ENCODE measurements around the gene TMEM52B. TPM values are rescaled to one million over a fixed set of nuclear protein-coding genes. Genes with fewer than 3 reads are reported as not detected.

TMEM52B gene
- total and polyA plus RNA-seq, 2 of the 13 experiments (the other 11 are each of a cell fraction or from before 2014, with no cell fraction given), result not detected

DNA sequence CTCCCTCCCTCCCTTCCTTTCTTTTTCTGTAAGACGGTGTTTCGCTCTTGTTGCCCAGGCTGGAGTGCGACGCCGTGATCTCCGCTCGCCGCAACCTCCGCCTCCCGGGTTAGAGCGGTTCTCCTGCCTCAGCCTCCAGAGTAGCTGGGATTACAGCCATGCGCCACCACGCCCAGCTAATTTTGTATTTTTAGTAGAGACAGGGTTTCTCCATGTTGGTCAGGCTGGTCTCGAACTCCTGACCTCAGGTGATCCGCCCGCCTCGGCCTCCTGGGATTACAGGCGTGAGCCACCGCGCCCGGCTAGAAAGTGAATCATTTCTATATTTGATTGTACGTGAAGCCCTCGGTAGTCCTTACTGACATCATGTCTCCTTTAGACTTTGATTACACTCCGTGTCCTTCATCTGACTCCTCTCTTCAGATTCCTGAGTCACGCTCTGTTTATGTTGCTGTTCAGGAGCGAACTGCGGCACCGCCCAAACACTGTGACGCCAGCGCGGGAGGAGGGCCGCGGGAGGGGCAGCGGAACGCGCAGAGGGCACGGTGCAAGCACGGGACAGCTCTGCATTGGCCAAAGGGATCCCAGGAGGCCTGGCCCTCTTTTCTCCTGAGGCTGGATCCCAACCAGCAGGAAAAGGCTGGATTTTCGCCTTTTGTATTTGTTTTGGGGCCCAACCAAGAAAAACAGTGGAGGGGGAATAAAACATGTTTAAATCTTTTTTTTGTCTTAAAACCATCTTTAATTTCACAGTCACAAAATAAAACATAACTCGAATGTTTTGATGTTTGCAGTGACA is 33.3 kb downstream of the TMEM52B start (continued):
- TF ChIP-seq, protein P1, sequence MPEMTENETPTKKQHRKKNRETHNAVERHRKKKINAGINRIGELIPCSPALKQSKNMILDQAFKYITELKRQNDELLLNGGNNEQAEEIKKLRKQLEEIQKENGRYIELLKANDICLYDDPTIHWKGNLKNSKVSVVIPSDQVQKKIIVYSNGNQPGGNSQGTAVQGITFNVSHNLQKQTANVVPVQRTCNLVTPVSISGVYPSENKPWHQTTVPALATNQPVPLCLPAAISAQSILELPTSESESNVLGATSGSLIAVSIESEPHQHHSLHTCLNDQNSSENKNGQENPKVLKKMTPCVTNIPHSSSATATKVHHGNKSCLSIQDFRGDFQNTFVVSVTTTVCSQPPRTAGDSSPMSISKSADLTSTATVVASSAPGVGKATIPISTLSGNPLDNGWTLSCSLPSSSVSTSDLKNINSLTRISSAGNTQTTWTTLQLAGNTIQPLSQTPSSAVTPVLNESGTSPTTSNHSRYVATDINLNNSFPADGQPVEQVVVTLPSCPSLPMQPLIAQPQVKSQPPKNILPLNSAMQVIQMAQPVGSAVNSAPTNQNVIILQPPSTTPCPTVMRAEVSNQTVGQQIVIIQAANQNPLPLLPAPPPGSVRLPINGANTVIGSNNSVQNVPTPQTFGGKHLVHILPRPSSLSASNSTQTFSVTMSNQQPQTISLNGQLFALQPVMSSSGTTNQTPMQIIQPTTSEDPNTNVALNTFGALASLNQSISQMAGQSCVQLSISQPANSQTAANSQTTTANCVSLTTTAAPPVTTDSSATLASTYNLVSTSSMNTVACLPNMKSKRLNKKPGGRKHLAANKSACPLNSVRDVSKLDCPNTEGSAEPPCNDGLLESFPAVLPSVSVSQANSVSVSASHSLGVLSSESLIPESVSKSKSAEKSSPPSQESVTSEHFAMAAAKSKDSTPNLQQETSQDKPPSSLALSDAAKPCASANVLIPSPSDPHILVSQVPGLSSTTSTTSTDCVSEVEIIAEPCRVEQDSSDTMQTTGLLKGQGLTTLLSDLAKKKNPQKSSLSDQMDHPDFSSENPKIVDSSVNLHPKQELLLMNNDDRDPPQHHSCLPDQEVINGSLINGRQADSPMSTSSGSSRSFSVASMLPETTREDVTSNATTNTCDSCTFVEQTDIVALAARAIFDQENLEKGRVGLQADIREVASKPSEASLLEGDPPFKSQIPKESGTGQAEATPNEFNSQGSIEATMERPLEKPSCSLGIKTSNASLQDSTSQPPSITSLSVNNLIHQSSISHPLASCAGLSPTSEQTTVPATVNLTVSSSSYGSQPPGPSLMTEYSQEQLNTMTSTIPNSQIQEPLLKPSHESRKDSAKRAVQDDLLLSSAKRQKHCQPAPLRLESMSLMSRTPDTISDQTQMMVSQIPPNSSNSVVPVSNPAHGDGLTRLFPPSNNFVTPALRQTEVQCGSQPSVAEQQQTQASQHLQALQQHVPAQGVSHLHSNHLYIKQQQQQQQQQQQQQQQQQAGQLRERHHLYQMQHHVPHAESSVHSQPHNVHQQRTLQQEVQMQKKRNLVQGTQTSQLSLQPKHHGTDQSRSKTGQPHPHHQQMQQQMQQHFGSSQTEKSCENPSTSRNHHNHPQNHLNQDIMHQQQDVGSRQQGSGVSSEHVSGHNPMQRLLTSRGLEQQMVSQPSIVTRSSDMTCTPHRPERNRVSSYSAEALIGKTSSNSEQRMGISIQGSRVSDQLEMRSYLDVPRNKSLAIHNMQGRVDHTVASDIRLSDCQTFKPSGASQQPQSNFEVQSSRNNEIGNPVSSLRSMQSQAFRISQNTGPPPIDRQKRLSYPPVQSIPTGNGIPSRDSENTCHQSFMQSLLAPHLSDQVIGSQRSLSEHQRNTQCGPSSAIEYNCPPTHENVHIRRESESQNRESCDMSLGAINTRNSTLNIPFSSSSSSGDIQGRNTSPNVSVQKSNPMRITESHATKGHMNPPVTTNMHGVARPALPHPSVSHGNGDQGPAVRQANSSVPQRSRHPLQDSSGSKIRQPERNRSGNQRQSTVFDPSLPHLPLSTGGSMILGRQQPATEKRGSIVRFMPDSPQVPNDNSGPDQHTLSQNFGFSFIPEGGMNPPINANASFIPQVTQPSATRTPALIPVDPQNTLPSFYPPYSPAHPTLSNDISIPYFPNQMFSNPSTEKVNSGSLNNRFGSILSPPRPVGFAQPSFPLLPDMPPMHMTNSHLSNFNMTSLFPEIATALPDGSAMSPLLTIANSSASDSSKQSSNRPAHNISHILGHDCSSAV (CRISPR knock-in tag; IDR thresholded peaks at IDR 0.05; ENCODE audit: borderline replicate concordance), result no peak
- TF ChIP-seq ZSCAN20 (CRISPR knock-in tag; IDR thresholded peaks at IDR 0.05; ENCODE audit: borderline replicate concordance) (no peak), KLF12 (CRISPR knock-in tag; IDR thresholded peaks at IDR 0.05; ENCODE audit: borderline replicate concordance) (no peak), ZFP62 (CRISPR knock-in tag; IDR thresholded peaks at IDR 0.05) (no peak), MAFF (IDR thresholded peaks at IDR 0.05; ENCODE audit: low read depth, low read length) (peak; percentile 43; the same call in 1 of the 2 replicates), ZNF737 (CRISPR knock-in tag; IDR thresholded peaks at IDR 0.05; ENCODE audit: borderline replicate concordance) (no peak), SOX6 (IDR thresholded peaks at IDR 0.05) (no peak), SOX6 (CRISPR knock-in tag; IDR thresholded peaks at IDR 0.05) (peak; percentile 74), SAFB2 (CRISPR knock-in tag; IDR thresholded peaks at IDR 0.05; ENCODE audit: borderline replicate concordance, low read depth) (no peak), ZNF224 (CRISPR knock-in tag; IDR thresholded peaks at IDR 0.05) (peak; percentile 51; the same call in 1 of the 2 replicates), ZNF549 (CRISPR knock-in tag; IDR thresholded peaks at IDR 0.05) (no peak), ZBTB1 (CRISPR knock-in tag; IDR thresholded peaks at IDR 0.05; ENCODE audit: borderline replicate concordance) (no peak), ZMYM4 (CRISPR knock-in tag; IDR thresholded peaks at IDR 0.05) (peak; percentile 35; the same call in 1 of the 2 replicates), HNRNPH1 (optimal IDR thresholded peaks at IDR 0.05; ENCODE audit: low read depth, low read length) (no peak), ZC3H13 (CRISPR knock-in tag; IDR thresholded peaks at IDR 0.05) (no peak), ZFP90 (CRISPR knock-in tag; IDR thresholded peaks at IDR 0.05; ENCODE audit: borderline replicate concordance) (no peak), PHF8 (CRISPR knock-in tag; IDR thresholded peaks at IDR 0.05) (peak; percentile 60; the same call in 1 of the 2 replicates), ZNF264 (CRISPR knock-in tag; IDR thresholded peaks at IDR 0.05) (no peak)
- TF ChIP-seq, protein P2, sequence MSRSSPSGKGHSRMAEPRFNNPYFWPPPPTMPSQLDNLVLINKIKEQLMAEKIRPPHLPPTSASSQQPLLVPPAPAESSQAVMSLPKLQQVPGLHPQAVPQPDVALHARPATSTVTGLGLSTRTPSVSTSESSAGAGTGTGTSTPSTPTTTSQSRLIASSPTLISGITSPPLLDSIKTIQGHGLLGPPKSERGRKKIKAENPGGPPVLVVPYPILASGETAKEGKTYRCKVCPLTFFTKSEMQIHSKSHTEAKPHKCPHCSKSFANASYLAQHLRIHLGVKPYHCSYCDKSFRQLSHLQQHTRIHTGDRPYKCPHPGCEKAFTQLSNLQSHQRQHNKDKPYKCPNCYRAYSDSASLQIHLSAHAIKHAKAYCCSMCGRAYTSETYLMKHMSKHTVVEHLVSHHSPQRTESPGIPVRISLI (CRISPR knock-in tag; IDR thresholded peaks at IDR 0.05; ENCODE audit: borderline replicate concordance), result no peak

Data from HepG2 (cell line).